ENCODE measurements around the gene SLC22A5. TPM values are rescaled to one million over a fixed set of nuclear protein-coding genes. Genes with fewer than 3 reads are reported as not detected.

Gene SLC22A5
- total RNA-seq, 6 donors from 2014 or later = 7.9 to 22.0 (median 12.7) TPM

DNA sequence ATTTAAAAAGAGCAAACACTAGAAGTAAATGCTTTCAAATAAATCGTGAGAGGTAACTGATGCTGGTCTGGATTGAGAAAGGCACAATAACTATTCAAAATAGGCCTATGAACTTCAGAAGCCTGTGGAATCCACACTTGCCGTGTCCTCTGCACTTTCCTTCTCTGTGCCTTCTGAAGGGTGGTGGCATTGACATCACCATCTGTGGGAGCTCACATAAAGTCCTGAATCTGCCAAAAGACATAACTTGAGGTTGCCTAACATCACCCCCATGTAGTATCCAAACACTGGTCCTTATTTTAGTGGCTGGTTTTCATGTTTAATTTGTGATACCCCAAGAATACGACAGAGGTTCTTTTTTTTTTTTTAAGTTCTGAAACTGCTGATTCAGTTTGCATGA lies 61.2 kb downstream of the SLC22A5 start:
- no peaks in the 10 kb centered on the region for H3K36me3 ChIP-seq
- WGBS, 2 donors = 71 to 80% methylated on average over 3 of the region's 3 CpGs
- TF ChIP-seq POLR2A (IDR thresholded peaks at IDR 0.05) (no peak), EP300 (IDR thresholded peaks at IDR 0.05) (no peak), POLR2AphosphoS5 (IDR thresholded peaks at IDR 0.05) (no peak)
- TF ChIP-seq, protein P1, sequence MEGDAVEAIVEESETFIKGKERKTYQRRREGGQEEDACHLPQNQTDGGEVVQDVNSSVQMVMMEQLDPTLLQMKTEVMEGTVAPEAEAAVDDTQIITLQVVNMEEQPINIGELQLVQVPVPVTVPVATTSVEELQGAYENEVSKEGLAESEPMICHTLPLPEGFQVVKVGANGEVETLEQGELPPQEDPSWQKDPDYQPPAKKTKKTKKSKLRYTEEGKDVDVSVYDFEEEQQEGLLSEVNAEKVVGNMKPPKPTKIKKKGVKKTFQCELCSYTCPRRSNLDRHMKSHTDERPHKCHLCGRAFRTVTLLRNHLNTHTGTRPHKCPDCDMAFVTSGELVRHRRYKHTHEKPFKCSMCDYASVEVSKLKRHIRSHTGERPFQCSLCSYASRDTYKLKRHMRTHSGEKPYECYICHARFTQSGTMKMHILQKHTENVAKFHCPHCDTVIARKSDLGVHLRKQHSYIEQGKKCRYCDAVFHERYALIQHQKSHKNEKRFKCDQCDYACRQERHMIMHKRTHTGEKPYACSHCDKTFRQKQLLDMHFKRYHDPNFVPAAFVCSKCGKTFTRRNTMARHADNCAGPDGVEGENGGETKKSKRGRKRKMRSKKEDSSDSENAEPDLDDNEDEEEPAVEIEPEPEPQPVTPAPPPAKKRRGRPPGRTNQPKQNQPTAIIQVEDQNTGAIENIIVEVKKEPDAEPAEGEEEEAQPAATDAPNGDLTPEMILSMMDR (IDR thresholded peaks at IDR 0.05) = no peak
- H3K27ac ChIP-seq = peak overlapping the region in 3 of 4 donors; percentile 86 to 100 (median 94)
- no peaks in the 10 kb centered on the region for H3K9me3 ChIP-seq
- no peak for ATAC-seq (ENCODE audit: low FRiP score in 2 of 2)
- DNase-seq = no peak
- H3K27me3 ChIP-seq = no peaks in the 10 kb centered on the region
- H3K4me1 ChIP-seq = peaks cover 77 to 89% (median 84%) of the 10 kb centered on the region in 4 donors
- no peak overlapping the region for H3K4me3 ChIP-seq

DNA sequence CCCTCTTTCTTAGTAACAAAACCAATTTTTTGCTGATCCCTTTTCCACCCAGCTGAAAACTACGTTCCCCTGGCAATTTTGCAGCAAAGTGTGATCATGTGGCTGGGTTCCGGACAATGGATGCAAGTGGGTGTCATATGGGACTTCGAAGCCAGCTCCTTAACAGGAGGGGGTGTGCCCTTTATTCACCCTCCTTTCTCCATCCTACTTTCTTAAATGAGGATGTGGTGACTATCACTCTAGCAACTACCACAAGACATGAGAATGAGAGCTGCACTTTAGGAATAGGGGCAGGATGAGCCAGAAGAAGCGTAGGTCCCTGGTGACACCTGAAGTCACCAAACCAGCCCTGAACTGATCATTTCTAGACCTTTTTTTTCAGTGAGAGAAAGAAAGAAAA lies 62.1 kb downstream of the SLC22A5 start:
- ATAC-seq (ENCODE audit: low FRiP score in 2 of 2) (no peak), DNase-seq (no peak)
- Histone ChIP-seq H3K27me3 (no peaks in the 10 kb centered on the region), H3K36me3 (no peaks in the 10 kb centered on the region), H3K27ac (peak overlapping the region in 3 of 4 donors; percentile 36 to 94 (median 83)), H3K4me3 (no peak overlapping the region), H3K9me3 (no peaks in the 10 kb centered on the region), H3K4me1 (peaks cover 77 to 90% (median 83%) of the 10 kb centered on the region in 4 donors)
- TF ChIP-seq, protein P1 (IDR thresholded peaks at IDR 0.05) = no peak
- TF ChIP-seq EP300 (IDR thresholded peaks at IDR 0.05) (no peak), POLR2A (IDR thresholded peaks at IDR 0.05) (no peak), POLR2AphosphoS5 (IDR thresholded peaks at IDR 0.05) (no peak)
- 79 to 80% methylated on average over 4 of the region's 4 CpGs for WGBS, 2 donors

DNA sequence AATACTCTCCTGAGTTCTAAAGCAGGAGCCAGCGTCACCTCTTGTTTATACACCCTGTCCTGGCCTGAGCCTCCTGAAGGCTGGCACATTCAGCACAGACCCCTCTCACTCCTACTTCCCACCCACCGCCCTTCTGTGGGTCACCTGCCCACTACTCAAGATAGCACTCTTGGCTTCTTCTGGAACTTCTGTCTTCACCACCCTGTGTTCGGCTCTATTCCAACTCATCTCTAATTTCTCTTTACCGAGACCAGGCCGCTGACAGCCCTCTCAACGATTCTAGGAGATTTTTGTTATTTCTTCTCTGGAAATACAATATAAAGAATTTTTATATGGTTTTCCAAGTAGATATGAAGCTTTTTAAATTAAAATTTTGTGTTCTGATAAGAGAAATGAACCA lies 63.6 kb downstream of the SLC22A5 start:
- peak overlapping the region in 1 of 4 donors; percentile 83 for H3K27ac ChIP-seq
- no peak for DNase-seq
- H3K27me3 ChIP-seq = no peaks in the 10 kb centered on the region
- no peaks in the 10 kb centered on the region for H3K9me3 ChIP-seq
- TF ChIP-seq POLR2A (IDR thresholded peaks at IDR 0.05) = no peak
- TF ChIP-seq, protein P1 (IDR thresholded peaks at IDR 0.05) = no peak
- H3K4me3 ChIP-seq = no peak overlapping the region
- no peak for ATAC-seq (ENCODE audit: low FRiP score in 2 of 2)
- no peaks in the 10 kb centered on the region for H3K36me3 ChIP-seq
- 94 to 95% methylated on average over 6 of the region's 6 CpGs for WGBS, 2 donors
- H3K4me1 ChIP-seq = peaks cover 77 to 90% (median 83%) of the 10 kb centered on the region in 4 donors

DNA sequence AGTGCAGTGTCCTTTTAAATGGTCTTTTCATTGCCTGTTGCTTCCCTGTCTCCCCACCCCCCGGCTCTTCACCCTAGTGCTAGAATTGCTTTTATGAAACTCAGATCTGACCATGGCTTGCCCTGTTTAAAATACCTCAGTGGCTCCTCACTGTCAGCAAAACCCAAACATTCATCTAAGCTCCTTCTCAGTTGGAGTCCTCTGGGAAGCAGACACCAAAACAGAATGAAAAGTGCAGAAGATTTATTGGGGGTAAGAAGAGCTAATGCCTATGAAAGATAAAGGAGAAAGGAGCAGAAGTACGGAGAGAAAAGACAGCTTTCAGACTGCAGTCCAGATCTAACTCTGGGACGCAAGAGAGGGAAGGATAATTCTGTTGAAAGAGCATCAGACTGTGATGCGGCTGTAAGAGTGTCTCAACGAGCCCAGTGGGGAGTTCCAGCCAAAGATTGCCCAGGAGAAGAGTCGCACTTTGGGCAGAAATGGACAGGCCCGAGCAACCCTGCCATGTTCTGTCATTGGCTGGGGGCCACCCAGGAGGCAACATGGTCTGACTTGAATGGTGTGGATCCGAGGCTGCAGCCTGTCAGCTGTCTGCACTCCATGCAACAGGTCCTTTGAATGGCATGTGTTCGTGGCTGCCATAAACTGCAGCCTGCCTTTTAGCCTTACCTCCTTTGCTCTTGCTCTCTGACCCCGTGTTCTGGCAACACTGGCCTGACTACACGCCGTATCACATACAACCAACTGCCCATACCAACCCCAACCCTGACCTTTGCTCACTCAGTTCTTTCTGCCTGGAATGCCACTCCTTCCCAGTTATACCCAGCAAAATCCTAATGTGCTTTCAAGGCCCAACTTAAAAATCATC lies 65.1 kb downstream of the SLC22A5 start:
- no peak for TF ChIP-seq POLR2AphosphoS5 (IDR thresholded peaks at IDR 0.05)
- no peaks in the 10 kb centered on the region for H3K27me3 ChIP-seq
- no peak for DNase-seq
- no peaks in the 10 kb centered on the region for H3K9me3 ChIP-seq
- 84 to 85% methylated on average over 12 of the region's 12 CpGs for WGBS, 2 donors
- H3K27ac ChIP-seq = peak overlapping the region; percentile 1 to 87 (median 58)
- no peaks in the 10 kb centered on the region for H3K36me3 ChIP-seq
- H3K4me1 ChIP-seq = peaks cover 77 to 90% (median 83%) of the 10 kb centered on the region in 4 donors
- no peak overlapping the region for H3K4me3 ChIP-seq
- ATAC-seq (ENCODE audit: low FRiP score in 2 of 2) = no peak

DNA sequence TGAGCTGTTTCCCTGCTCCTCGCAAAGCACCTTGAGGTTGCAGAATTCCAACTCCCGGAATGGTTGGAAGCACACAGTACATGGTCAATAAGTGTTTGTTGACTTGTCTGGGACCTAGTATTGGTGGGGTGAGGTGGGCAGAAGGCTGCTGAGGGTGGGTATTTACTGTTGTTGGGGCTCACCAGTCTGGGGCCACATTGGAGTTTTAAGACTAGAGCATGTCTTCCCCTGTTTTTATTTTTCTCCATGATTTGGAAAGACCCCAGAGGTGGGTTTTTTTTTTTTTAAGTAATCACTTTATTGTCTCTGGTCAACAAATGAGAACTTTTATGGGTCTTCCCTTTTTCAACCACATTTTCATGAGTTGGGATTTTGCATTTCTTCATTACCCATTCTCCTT lies 65.9 kb downstream of the SLC22A5 start:
- Histone ChIP-seq H3K4me1 (peaks cover 76 to 90% (median 81%) of the 10 kb centered on the region in 4 donors), H3K9me3 (no peaks in the 10 kb centered on the region), H3K27me3 (no peaks in the 10 kb centered on the region), H3K27ac (peak overlapping the region; percentile 1 to 87 (median 58)), H3K4me3 (no peak overlapping the region), H3K36me3 (no peaks in the 10 kb centered on the region)
- 86 to 100% methylated on average over 2 of the region's 2 CpGs for WGBS, 2 donors
- TF ChIP-seq POLR2AphosphoS5 (IDR thresholded peaks at IDR 0.05) = no peak
- no peak for TF ChIP-seq POLR2A (IDR thresholded peaks at IDR 0.05)
- TF ChIP-seq EP300 (IDR thresholded peaks at IDR 0.05) = no peak
- TF ChIP-seq, protein P1 (IDR thresholded peaks at IDR 0.05) = no peak
- DNase-seq = no peak
- ATAC-seq (ENCODE audit: low FRiP score in 2 of 2) = no peak

All from upper lobe of left lung (tissue), 6 donors.